ENCODE results near the gene ASAP3.

ASAP3 gene

DNA sequence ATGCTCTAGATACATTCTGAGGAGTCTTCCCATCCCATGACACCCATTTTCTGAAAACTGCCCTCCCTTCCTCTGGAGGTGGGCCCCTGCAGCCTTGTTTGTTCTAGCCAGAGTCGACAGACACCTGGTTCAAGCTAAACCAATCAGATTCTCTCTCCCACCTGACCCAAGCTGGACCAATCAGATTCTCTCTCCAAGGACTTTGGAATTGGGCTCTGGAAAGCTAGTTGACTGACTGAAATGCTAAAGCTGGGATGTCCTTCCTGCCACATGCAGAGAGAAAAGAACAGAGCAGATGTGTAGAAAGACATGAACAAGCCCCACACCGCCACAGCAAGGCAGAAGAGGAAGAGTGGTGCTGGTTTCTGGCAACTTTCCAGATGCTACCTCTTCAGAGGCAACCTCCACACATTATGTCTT lies 24.6 kb downstream of the ASAP3 start:
- TF ChIP-seq, protein P1, sequence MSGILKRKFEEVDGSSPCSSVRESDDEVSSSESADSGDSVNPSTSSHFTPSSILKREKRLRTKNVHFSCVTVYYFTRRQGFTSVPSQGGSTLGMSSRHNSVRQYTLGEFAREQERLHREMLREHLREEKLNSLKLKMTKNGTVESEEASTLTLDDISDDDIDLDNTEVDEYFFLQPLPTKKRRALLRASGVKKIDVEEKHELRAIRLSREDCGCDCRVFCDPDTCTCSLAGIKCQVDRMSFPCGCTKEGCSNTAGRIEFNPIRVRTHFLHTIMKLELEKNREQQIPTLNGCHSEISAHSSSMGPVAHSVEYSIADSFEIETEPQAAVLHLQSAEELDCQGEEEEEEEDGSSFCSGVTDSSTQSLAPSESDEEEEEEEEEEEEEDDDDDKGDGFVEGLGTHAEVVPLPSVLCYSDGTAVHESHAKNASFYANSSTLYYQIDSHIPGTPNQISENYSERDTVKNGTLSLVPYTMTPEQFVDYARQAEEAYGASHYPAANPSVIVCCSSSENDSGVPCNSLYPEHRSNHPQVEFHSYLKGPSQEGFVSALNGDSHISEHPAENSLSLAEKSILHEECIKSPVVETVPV (CRISPR knock-in tag; IDR thresholded peaks at IDR 0.05), result no peak
- TF ChIP-seq PATZ1 (CRISPR knock-in tag; IDR thresholded peaks at IDR 0.05; ENCODE audit: borderline replicate concordance), result no peak
- TF ChIP-seq CSDC2 (CRISPR knock-in tag; IDR thresholded peaks at IDR 0.05), result no peak
- TF ChIP-seq POU6F1 (CRISPR knock-in tag; IDR thresholded peaks at IDR 0.05; ENCODE audit: borderline replicate concordance, low read depth), result no peak
- no peak for TF ChIP-seq PPARA (CRISPR knock-in tag; IDR thresholded peaks at IDR 0.05; ENCODE audit: borderline replicate concordance)
- no peak for TF ChIP-seq TCF4 (CRISPR knock-in tag; IDR thresholded peaks at IDR 0.05; ENCODE audit: borderline replicate concordance)
- TF ChIP-seq ZFP3 (CRISPR knock-in tag; IDR thresholded peaks at IDR 0.05), result no peak
- no peak for TF ChIP-seq RARB (CRISPR knock-in tag; IDR thresholded peaks at IDR 0.05)
- no peak for TF ChIP-seq SNAI2 (CRISPR knock-in tag; IDR thresholded peaks at IDR 0.05)
- no peak for TF ChIP-seq ZNF8 (CRISPR knock-in tag; IDR thresholded peaks at IDR 0.05)
- TF ChIP-seq BACH2 (CRISPR knock-in tag; IDR thresholded peaks at IDR 0.05; ENCODE audit: borderline replicate concordance), result no peak
- no peak for ATAC-seq

DNA sequence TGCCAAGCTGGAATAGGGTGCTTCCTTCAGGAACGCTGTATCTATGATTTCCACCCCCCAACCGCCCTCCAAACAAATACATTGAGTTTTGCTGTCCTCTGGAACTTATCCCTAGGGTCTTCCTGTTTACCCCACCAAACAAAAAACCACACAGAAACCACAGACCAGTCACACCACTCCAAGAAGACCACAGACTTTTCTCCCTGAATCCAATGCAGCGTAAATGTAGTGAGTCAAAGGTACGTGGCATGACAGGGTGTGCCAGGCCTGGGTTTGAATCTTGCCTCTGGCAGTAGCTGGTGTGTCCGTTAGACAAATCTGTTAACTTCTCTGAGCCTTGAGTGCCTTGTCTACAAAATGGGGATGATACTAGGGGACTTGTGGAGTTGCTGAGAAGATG lies 27.8 kb downstream of the ASAP3 start:
- ATAC-seq, result no peak

More for the DNA sequence above, 27.8 kb downstream of the ASAP3 start:
- TF ChIP-seq ESRRG (CRISPR knock-in tag; IDR thresholded peaks at IDR 0.05) (no peak), ZNF565 (CRISPR knock-in tag; conservative IDR thresholded peaks at IDR 0.05; ENCODE audit: low read depth) (no peak), ARNTL (CRISPR knock-in tag; IDR thresholded peaks at IDR 0.05; ENCODE audit: borderline replicate concordance, low read depth) (no peak), CSDC2 (CRISPR knock-in tag; IDR thresholded peaks at IDR 0.05) (no peak), TCF4 (CRISPR knock-in tag; IDR thresholded peaks at IDR 0.05; ENCODE audit: borderline replicate concordance) (no peak), PATZ1 (CRISPR knock-in tag; IDR thresholded peaks at IDR 0.05; ENCODE audit: borderline replicate concordance) (no peak), ZFP30 (CRISPR knock-in tag; IDR thresholded peaks at IDR 0.05) (no peak), POU6F1 (CRISPR knock-in tag; IDR thresholded peaks at IDR 0.05; ENCODE audit: borderline replicate concordance, low read depth) (no peak), ISL1 (CRISPR knock-in tag; IDR thresholded peaks at IDR 0.05) (no peak), OSR1 (CRISPR knock-in tag; IDR thresholded peaks at IDR 0.05) (no peak), ZNF8 (CRISPR knock-in tag; IDR thresholded peaks at IDR 0.05) (no peak), TOX (CRISPR knock-in tag; IDR thresholded peaks at IDR 0.05; ENCODE audit: borderline replicate concordance) (no peak), CREB5 (CRISPR knock-in tag; IDR thresholded peaks at IDR 0.05; ENCODE audit: low read depth) (no peak), ZC3H10 (CRISPR knock-in tag; IDR thresholded peaks at IDR 0.05) (no peak), GLIS3 (CRISPR knock-in tag; IDR thresholded peaks at IDR 0.05) (no peak), SNAI2 (CRISPR knock-in tag; IDR thresholded peaks at IDR 0.05) (no peak), RARB (CRISPR knock-in tag; IDR thresholded peaks at IDR 0.05) (no peak)
- TF ChIP-seq, protein P1 (CRISPR knock-in tag; IDR thresholded peaks at IDR 0.05), result no peak
- TF ChIP-seq, protein P2, sequence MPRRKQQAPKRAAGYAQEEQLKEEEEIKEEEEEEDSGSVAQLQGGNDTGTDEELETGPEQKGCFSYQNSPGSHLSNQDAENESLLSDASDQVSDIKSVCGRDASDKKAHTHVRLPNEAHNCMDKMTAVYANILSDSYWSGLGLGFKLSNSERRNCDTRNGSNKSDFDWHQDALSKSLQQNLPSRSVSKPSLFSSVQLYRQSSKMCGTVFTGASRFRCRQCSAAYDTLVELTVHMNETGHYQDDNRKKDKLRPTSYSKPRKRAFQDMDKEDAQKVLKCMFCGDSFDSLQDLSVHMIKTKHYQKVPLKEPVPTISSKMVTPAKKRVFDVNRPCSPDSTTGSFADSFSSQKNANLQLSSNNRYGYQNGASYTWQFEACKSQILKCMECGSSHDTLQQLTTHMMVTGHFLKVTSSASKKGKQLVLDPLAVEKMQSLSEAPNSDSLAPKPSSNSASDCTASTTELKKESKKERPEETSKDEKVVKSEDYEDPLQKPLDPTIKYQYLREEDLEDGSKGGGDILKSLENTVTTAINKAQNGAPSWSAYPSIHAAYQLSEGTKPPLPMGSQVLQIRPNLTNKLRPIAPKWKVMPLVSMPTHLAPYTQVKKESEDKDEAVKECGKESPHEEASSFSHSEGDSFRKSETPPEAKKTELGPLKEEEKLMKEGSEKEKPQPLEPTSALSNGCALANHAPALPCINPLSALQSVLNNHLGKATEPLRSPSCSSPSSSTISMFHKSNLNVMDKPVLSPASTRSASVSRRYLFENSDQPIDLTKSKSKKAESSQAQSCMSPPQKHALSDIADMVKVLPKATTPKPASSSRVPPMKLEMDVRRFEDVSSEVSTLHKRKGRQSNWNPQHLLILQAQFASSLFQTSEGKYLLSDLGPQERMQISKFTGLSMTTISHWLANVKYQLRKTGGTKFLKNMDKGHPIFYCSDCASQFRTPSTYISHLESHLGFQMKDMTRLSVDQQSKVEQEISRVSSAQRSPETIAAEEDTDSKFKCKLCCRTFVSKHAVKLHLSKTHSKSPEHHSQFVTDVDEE (CRISPR knock-in tag; IDR thresholded peaks at IDR 0.05), result no peak
